ENCODE measurements around the gene OR52L1.

DNA sequence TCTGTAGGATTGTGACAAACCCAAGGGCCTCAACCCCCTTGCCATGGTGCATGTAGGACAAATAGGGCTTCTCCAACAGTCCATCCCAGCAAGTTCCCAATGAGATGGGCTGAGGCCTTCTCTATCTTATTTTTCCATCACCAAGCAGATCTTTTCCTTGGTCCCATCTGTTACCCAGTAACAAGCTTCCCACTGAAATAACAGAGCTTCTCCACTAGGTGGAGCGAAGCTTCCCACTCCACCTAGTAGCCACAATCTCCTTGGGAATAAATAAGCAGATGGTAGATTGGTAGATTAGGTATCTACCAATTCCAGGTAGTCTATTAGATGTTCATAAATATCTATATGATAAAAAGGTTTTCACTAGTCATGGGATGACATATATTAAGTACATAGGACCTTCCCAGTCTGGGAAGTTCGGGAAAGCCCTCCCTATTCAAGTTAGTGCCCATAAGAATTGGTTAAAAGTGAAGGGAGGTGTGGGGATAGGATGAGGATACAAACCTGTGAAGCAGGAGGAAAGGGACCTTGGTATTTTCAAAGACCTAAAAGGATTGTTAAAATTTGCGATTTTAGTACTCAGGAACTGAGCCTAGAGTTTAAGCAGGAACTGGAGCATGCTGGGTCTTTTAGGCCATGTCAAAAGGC is 5.9 kb upstream of the OR52L1 start:
- no peak for TF ChIP-seq GATA2 (IDR thresholded peaks at IDR 0.05; ENCODE audit: low read depth, low read length)
- no peak for TF ChIP-seq GATA3 (IDR thresholded peaks at IDR 0.05; ENCODE audit: low read depth, low read length)

All from SH-SY5Y (cell line).